Activated T-cell treated with anti-CD3 and anti-CD28 coated beads for 4 hours (primary cell): ENCODE measurements around the gene SELENOP.

ENCODE experiments used
- DNase-seq: peaks from one replicate; pipeline ENCODE4 v3.0.0-alpha.2; 2020

Gene SELENOP

DNA sequence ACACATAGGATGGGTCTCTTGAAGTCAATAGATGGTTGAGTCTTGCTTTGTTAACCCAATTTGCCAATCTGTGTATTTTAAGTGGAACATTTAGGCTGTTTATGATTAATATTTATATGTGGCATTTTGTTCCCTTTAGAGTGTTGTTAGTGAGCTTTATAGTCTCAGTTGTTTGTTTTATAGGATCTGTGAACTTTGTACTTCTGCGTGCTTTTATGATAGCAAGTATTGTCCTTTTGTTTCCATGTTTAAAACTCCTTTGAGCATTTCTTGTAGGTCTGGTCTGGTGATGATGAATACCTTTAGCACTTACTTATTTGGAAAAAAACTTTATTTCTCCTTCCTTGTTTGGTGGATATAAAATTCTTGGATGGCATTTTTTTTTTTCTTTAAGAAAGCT lies 23.8 kb downstream of the SELENOP start:
- DNase-seq: no peak

- no peak for DNase-seq
Measured at GRCh38 chr5:42787073-42787472, 24.6 kb downstream of the SELENOP start.

DNA sequence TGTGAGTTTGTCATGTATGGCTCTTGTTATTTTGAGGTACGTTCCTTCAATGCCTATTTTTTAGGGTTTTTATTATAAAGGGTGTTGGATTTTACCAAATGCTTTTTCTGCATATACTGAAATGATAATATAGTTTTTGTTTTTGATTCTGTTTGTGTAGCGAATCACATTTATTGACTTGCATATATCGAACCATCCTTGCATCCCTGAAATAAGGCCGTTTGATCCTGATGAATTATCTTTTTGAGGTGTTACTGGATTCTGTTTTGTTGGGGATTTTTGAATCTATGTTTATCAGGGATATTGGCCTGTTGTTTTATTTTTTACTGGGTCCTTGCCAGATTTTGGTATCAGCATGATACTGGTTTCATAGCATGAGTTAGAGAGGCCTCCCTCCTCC lies 25.9 kb downstream of the SELENOP start:
- no peak for DNase-seq

- no peak for DNase-seq
Measured at GRCh38 chr5:42784132-42784531, 27.6 kb downstream of the SELENOP start.

- DNase-seq: no peak
Measured at GRCh38 chr5:42781584-42781983, 30.1 kb downstream of the SELENOP start.

DNA sequence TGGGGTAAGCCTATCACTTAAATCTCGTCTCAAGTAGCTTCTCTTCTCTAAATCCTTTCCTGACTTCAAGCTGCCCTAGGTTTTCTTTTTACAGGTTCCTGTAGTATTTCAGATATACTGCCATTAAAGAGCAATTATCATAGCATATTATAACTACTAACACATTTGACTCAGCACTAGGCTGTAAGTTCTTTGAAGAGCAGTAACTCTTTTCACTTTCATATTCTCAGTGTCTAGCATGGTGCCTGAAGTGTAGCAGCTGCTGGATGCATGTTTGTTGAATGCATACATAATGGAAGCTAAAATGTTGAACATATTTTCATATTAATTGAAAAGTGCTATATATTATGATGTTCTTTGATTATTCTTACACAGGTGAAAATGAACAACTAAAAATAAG lies 32.6 kb downstream of the SELENOP start:
- no peak for DNase-seq

GRCh38 chr5:42772265-42772993 lies 39.3 kb downstream of the SELENOP start:
- no peak for DNase-seq

DNA sequence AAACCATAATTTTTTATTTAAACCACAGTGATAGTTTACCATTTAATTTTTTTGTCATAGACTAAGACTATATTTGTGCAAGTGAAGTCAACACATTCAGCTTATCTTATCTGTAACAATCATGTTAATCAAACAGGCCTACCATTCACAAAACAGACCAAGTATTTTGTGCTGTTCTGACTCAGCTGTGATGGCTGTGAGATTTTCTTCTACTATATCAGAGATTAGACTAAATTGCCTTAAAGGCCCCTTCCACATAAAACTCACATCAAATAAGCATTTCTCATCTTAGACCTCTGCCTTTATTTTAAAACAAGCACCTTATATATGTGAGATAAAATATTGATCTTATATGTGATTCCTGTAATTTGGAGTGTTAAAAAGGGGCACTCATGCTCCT lies 41.7 kb downstream of the SELENOP start:
- no peak for DNase-seq

DNA sequence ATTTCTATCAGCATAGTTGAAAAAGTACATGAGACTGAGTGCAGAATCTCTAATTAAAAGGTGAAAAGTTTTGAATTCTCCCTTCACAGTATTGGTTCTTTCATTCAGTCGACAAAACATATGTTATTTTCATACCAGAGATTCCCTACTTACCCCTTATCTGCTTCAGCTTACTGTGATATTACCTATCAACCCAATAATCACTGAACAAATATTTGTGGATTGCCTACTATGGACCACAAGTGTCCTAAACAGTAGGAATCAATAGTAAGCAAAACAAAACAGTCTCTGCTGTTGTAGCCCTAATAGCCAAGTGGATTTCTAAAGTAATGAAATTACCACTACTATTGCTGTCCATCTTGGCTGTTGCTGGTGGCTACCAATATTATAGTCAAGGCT lies 43.6 kb downstream of the SELENOP start:
- DNase-seq: no peak

GRCh38 chr5:42767491-42768105 lies 44.1 kb downstream of the SELENOP start:
- DNase-seq: no peak

DNA sequence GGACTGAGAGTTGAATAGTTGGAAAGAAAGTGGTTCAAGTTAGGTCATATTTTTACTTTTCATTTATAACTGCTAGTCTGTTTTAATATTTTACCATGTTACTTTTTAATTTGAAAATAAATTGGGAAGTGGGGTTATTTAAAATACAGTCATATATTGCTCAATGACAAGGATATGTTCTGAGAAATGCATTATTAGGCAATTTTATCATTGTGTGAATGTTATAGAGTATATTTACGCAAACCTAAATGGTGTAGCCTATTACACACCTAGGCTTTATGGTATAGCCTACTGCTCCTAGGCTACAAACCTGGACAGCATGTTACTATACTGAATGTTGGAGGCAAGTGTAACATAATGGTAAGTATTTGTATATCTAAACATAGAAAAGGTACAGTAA lies 49.9 kb downstream of the SELENOP start:
- no peak for DNase-seq

DNA sequence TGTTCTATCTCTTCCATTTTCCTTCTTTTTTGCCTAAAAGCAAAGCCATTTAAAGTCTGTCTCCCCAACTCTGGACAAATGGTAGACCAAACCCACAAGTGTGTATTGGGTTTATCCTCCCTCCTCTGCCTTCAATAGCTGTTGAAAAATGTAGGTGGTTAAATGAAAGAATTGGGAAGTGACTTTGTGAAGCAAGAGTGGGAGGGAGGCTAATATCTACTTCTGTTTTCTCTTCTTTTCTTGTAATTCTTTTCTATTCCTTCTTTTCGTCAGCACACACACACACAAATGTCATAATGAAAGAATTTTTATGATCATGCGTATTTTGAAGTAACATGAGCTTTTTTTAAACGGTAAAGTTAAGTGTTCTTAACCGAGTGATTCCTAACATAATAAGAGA lies 51.3 kb downstream of the SELENOP start:
- no peak for DNase-seq

DNA sequence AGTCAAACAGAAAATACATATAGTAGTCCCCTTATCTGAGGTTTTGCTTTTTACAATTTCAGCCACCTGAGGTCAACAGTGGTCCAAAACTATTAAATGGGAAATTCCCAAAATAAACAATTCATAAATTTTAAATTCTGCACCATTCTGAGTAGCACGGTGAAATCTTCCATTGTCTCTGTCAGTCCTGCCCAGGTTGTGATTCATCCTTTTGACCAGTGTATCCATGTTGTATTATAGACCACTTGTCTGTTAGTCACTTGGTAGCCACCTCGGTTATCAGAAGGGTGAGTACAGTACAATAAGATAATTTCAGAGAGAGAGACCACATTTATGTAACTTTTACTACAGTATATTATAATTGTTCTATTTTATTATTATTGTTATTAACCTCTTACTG lies 52.2 kb downstream of the SELENOP start:
- no peak for DNase-seq

- DNase-seq: peak; percentile 34
Measured at GRCh38 chr5:42756606-42757601, 54.8 kb downstream of the SELENOP start, which contains the start of gene CCDC152. CCDC152 (plus strand) TSS chr5:42756818; CDS start chr5:42759122, 2,304 bp downstream.

- no peak for DNase-seq
Measured at GRCh38 chr5:42753099-42753498, 58.6 kb downstream of the SELENOP start.

DNA sequence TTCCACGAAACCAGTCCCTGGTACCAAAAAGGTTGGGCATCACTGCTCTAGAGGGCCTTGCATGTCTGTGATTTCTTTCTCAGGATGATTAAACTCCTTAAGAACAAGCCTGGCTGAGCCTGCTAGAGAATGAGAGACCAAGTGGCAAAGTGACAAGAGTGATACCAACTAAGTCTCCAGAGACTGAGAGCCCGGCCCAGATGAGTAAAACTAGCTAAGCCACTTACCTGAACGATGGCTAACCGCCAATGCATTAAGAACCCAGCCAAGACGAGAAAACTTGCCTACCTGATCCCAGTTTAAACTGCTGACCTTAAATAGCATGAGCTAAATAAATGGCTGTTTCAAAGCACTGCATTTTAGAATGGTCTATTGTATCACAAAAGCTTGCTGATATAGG lies 60.6 kb downstream of the SELENOP start:
- DNase-seq: no peak

DNA sequence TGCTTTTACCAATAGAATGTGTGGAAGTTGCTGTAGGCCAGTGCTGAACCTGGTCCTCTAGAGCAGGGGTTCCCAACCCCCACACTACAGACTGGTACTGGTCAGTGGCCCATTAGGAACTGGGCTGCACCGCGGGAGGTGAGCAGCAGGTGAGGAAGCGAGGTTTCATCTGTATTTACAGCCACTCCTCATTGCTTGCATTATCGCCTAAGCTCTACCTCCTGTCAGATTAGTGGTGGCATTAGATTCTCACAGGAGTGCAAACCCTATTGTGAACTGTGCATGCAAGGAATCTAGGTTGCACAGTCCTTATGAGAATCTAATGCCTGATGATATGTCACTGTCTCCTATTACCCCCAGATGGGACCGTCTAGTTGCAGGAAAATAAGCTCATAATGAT lies 61.2 kb downstream of the SELENOP start:
- DNase-seq: no peak
